HepG2 (cell line): ENCODE measurements around the gene KRTAP12-3. TPM values are rescaled to one million over a fixed set of nuclear protein-coding genes. Genes with fewer than 3 reads are reported as not detected.

Experiments used
- BCL3 ChIP-seq: sonication (generic); formaldehyde crosslinking; IDR thresholded peaks from 2 replicates; pipeline ENCODE4 v1.5.1; 2020; ENCODE audit warnings: mild to moderate bottlenecking, missing genetic modification reagents, moderate library complexity
- CBFB ChIP-seq: sonication (generic); formaldehyde crosslinking; IDR thresholded peaks from 2 replicates; pipeline ENCODE4 v1.4.0; 2020; ENCODE audit warnings: missing genetic modification reagents
- DRAP1 ChIP-seq: IDR thresholded peaks from 2 replicates; pipeline ENCODE4 v1.6.1; 2016; ENCODE audit warnings: missing genetic modification reagents, missing compliant biosample characterization
- HES4 ChIP-seq: sonication (generic); formaldehyde crosslinking; IDR thresholded peaks from 2 replicates; pipeline ENCODE4 v1.9.0; 2021; ENCODE audit warnings: mild to moderate bottlenecking, missing genetic modification reagents, borderline replicate concordance
- IRX3 ChIP-seq: sonication (generic); formaldehyde crosslinking; IDR thresholded peaks from 2 replicates; pipeline ENCODE4 v1.8.1; 2023; ENCODE audit warnings: mild to moderate bottlenecking, low read depth, missing genetic modification reagents, borderline replicate concordance
- NFYC ChIP-seq: IDR thresholded peaks from 2 replicates; pipeline ENCODE4 v1.6.1; 2016; ENCODE audit warnings: missing genetic modification reagents, missing compliant biosample characterization
- PRPF4 ChIP-seq: fragments of 200-400 bp; formaldehyde crosslinking; IDR thresholded peaks from 2 replicates; pipeline ENCODE4 v1.6.1; 2016; ENCODE audit warnings: low read length, low read depth; ENCODE audit not compliant: poor library complexity, severe bottlenecking
- SATB2 ChIP-seq: sonication (generic); formaldehyde crosslinking; IDR thresholded peaks from 2 replicates; pipeline ENCODE4 v1.5.0; 2020; ENCODE audit warnings: missing genetic modification reagents
- SMAD3 ChIP-seq: sonication (generic); formaldehyde crosslinking; IDR thresholded peaks from 2 replicates; pipeline ENCODE4 v1.4.0; 2020; ENCODE audit warnings: missing genetic modification reagents
- STAT5B ChIP-seq: sonication (generic); formaldehyde crosslinking; IDR thresholded peaks from 2 replicates; pipeline ENCODE4 v1.4.0; 2020; ENCODE audit warnings: missing genetic modification reagents
- TAF15 ChIP-seq: fragments of 200-400 bp; formaldehyde crosslinking; IDR thresholded peaks from one replicate; pipeline ENCODE4 v1.6.1; 2018; ENCODE audit warnings: mild to moderate bottlenecking, low read depth, low read length; ENCODE audit not compliant: poor library complexity, severe bottlenecking
- TFDP1 ChIP-seq: IDR thresholded peaks from 2 replicates; pipeline ENCODE4 v1.6.1; 2016; ENCODE audit warnings: missing compliant biosample characterization, missing genetic modification reagents, borderline replicate concordance
- ZBTB8A ChIP-seq: sonication (generic); formaldehyde crosslinking; IDR thresholded peaks from 2 replicates; pipeline ENCODE4 v1.4.0; 2020; ENCODE audit warnings: mild to moderate bottlenecking, low read depth, missing genetic modification reagents, borderline replicate concordance
- ZNF101 ChIP-seq: sonication (generic); formaldehyde crosslinking; IDR thresholded peaks from 2 replicates; pipeline ENCODE4 v1.4.0; 2020; ENCODE audit warnings: mild to moderate bottlenecking, low read depth, missing genetic modification reagents, borderline replicate concordance
- ZNF207 ChIP-seq: fragments of 450-650 bp; IDR thresholded peaks from 2 replicates; pipeline ENCODE4 v1.6.1; 2016; ENCODE audit warnings: antibody characterized with exemption, borderline replicate concordance
- ZNF446 ChIP-seq: sonication (generic); formaldehyde crosslinking; IDR thresholded peaks from 2 replicates; pipeline ENCODE4 v1.5.0; 2020; ENCODE audit warnings: mild to moderate bottlenecking, missing genetic modification reagents
- ZNF558 ChIP-seq: sonication (generic); formaldehyde crosslinking; IDR thresholded peaks from 2 replicates; pipeline ENCODE4 v1.9.0; 2022; ENCODE audit warnings: mild to moderate bottlenecking, missing genetic modification reagents, borderline replicate concordance
- ZNF616 ChIP-seq: sonication (generic); formaldehyde crosslinking; IDR thresholded peaks from 2 replicates; pipeline ENCODE4 v1.5.0; 2020; ENCODE audit warnings: low read depth, mild to moderate bottlenecking, missing genetic modification reagents
- ZNF747 ChIP-seq: sonication (generic); formaldehyde crosslinking; IDR thresholded peaks from 2 replicates; pipeline ENCODE4 v1.8.1; 2023; ENCODE audit warnings: missing genetic modification reagents, mild to moderate bottlenecking, borderline replicate concordance
- ZNF83 ChIP-seq: sonication (generic); formaldehyde crosslinking; IDR thresholded peaks from 2 replicates; pipeline ENCODE4 v1.4.0; 2020; ENCODE audit warnings: missing genetic modification reagents, mild to moderate bottlenecking, borderline replicate concordance
- ZSCAN29 ChIP-seq: sonication (generic); formaldehyde crosslinking; conservative IDR thresholded peaks from 2 replicates; pipeline ENCODE4 v1.4.0; 2020; ENCODE audit warnings: mild to moderate bottlenecking, missing genetic modification reagents
- polyA plus RNA-seq, 8 experiments: library from polyadenylated mRNA; depleted of rRNA in 3 of 8; stranded (reverse) in 7 of 8; unstranded in 1 of 8; fragments of >200 nt; fragmentation: Illumina TruSeq in 4 of 8; extraction: Trizol in 4 of 8; gene quantifications; 2 replicates each; pipeline versions ENCODE4 v1.2.1 to v1.2.3, GENCODE V29; 2011 to 2016; ENCODE audit warnings: low read depth in 4 of 8, missing spikeins in 1 of 8, mixed read lengths in 1 of 8; ENCODE audit not compliant: insufficient read depth in 1 of 8
- total RNA-seq, 5 experiments: library from RNA; depleted of rRNA; stranded (reverse); fragments of >200 nt; fragmentation: Illumina TruSeq; extraction: Trizol; gene quantifications; 2 replicates each; pipeline ENCODE4 v1.2.3, GENCODE V29; 2016; ENCODE audit warnings: low read depth in 1 of 5
- TF ChIP-seq, protein P1 (sequence below): sonication (generic); formaldehyde crosslinking; IDR thresholded peaks from 2 replicates; pipeline ENCODE4 v1.9.0; 2022; ENCODE audit warnings: missing genetic modification reagents, mild to moderate bottlenecking, borderline replicate concordance
- TF ChIP-seq, protein P2 (sequence below): sonication (generic); formaldehyde crosslinking; IDR thresholded peaks from 2 replicates; pipeline ENCODE4 v1.4.0; 2020; ENCODE audit warnings: missing genetic modification reagents

The KRTAP12-3 gene
- total and polyA plus RNA-seq, 2 of the 13 experiments (the other 11 are each of a cell fraction or from before 2014, with no cell fraction given) = not detected

DNA sequence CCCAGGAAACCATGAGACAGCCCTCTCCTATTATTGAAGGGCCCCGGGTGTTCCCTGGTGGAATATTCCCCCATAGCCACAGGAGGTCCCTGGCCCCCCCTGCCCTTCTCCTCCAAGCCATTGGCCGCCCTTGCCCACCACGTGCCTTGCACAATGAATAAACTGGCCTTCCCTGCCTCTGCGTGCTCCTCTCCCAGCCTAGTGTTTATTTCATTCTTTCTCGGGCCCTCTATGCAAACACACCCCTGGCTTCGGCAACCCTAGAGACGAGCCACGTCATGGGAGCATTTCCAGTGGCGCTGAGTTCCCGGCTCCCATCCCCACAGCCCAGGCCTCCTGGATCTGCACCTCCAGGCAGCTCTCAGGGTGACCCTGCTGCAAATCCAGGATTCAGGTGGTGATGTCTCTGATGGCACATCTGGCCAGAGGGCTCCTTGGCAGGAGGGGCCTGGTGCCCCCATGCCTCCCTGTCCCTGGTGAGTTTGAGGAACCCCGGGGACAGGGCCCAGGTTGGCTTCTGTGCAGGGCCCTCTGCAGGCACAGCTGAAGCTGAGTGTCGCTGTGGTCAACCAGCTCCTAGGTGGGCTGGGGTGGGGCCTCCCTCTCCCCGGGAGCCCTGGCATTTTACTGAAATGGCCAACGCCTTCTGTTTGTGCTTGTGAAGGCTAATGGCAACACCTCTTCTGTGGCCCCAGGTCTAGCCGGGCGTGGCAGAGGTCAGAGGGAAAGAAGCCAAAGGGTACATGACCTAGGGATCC is 45.4 kb downstream of the KRTAP12-3 start (continued):
- TF ChIP-seq, protein P1, sequence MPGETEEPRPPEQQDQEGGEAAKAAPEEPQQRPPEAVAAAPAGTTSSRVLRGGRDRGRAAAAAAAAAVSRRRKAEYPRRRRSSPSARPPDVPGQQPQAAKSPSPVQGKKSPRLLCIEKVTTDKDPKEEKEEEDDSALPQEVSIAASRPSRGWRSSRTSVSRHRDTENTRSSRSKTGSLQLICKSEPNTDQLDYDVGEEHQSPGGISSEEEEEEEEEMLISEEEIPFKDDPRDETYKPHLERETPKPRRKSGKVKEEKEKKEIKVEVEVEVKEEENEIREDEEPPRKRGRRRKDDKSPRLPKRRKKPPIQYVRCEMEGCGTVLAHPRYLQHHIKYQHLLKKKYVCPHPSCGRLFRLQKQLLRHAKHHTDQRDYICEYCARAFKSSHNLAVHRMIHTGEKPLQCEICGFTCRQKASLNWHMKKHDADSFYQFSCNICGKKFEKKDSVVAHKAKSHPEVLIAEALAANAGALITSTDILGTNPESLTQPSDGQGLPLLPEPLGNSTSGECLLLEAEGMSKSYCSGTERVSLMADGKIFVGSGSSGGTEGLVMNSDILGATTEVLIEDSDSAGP (CRISPR knock-in tag) = no peak
- TF ChIP-seq ZNF83 (CRISPR knock-in tag) (no peak), ZNF558 (CRISPR knock-in tag) (peak; percentile 55; the same call in 1 of the 2 replicates), ZNF207 (no peak), ZNF616 (CRISPR knock-in tag) (no peak), ZSCAN29 (CRISPR knock-in tag) (no peak), CBFB (CRISPR knock-in tag) (no peak), TFDP1 (0 out of 2 replicates have a peak, but pooled peaks have one; percentile 47), DRAP1 (CRISPR knock-in tag) (peak; percentile 37; the same call in 1 of the 2 replicates), ZBTB8A (CRISPR knock-in tag) (no peak), BCL3 (CRISPR knock-in tag) (peak; percentile 86), SATB2 (CRISPR knock-in tag) (no peak), TAF15 (no peak), STAT5B (CRISPR knock-in tag) (no peak), NFYC (CRISPR knock-in tag) (no peak; the same call in 1 of the 2 replicates), ZNF101 (CRISPR knock-in tag) (no peak), ZNF747 (CRISPR knock-in tag) (no peak), PRPF4 (no peak), ZNF446 (CRISPR knock-in tag) (peak; percentile 50; the same call in 1 of the 2 replicates), HES4 (CRISPR knock-in tag) (no peak), SMAD3 (CRISPR knock-in tag) (no peak), IRX3 (CRISPR knock-in tag) (no peak)
- TF ChIP-seq, protein P2, sequence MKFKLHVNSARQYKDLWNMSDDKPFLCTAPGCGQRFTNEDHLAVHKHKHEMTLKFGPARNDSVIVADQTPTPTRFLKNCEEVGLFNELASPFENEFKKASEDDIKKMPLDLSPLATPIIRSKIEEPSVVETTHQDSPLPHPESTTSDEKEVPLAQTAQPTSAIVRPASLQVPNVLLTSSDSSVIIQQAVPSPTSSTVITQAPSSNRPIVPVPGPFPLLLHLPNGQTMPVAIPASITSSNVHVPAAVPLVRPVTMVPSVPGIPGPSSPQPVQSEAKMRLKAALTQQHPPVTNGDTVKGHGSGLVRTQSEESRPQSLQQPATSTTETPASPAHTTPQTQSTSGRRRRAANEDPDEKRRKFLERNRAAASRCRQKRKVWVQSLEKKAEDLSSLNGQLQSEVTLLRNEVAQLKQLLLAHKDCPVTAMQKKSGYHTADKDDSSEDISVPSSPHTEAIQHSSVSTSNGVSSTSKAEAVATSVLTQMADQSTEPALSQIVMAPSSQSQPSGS = no peak
